Uterus (tissue), 2 donors: ENCODE data around the gene RBM22.

ENCODE experiments used
- CTCF ChIP-seq, 4 experiments: fragments of 200-600 bp in 2 of 4; fragments of 450-650 bp in 2 of 4; sonication (generic) in 2 of 4; IDR thresholded peaks; one replicate each; pipeline ENCODE4 v1.5.1; 2016 to 2019; ENCODE audit warnings: antibody characterized with exemption in 4 of 4, mild to moderate bottlenecking in 2 of 4, moderate library complexity in 1 of 4
- POLR2A ChIP-seq, 2 donors: fragments of 450-650 bp; IDR thresholded peaks; one replicate each; pipeline ENCODE4 v1.6.1; 2016; ENCODE audit warnings: antibody characterized with exemption in 2 of 2, mild to moderate bottlenecking in 1 of 2, moderate library complexity in 1 of 2

GRCh38 chr5:150653145-150653761 is 47.6 kb downstream of the RBM22 start:
- TF ChIP-seq CTCF (IDR thresholded peaks at IDR 0.05) = no peak
- no peak for TF ChIP-seq POLR2A (IDR thresholded peaks at IDR 0.05)
